Endothelial cell (in vitro differentiated cells): Measurements from ENCODE around the gene PLEKHA3. TPM values are rescaled to one million over a fixed set of nuclear protein-coding genes. Genes with fewer than 3 reads are reported as not detected.

Source experiments
- DNase-seq: peaks from one replicate; pipeline ENCODE4 v3.0.0; 2021; ENCODE audit warnings: low spot score
- H3K27ac Mint-ChIP-seq: one replicate; pipeline ENCODE4 v1.8.0; 2021; ENCODE audit warnings: mixed read lengths, inconsistent platforms; ENCODE audit not compliant: unreplicated experiment
- H3K27me3 Mint-ChIP-seq: one replicate; pipeline ENCODE4 v1.8.0; 2021; ENCODE audit warnings: mild to moderate bottlenecking, moderate library complexity, mixed read lengths, inconsistent platforms; ENCODE audit not compliant: unreplicated experiment
- H3K36me3 Mint-ChIP-seq: one replicate; pipeline ENCODE4 v1.8.0; 2021; ENCODE audit warnings: mild to moderate bottlenecking, low read depth, mixed read lengths, inconsistent platforms; ENCODE audit not compliant: unreplicated experiment
- H3K4me1 Mint-ChIP-seq: one replicate; pipeline ENCODE4 v1.8.0; 2021; ENCODE audit warnings: mild to moderate bottlenecking, mixed read lengths, inconsistent platforms; ENCODE audit not compliant: unreplicated experiment
- H3K4me3 Mint-ChIP-seq: one replicate; pipeline ENCODE4 v1.8.0; 2021; ENCODE audit warnings: mild to moderate bottlenecking, mixed read lengths, inconsistent platforms; ENCODE audit not compliant: unreplicated experiment
- H3K9me3 Mint-ChIP-seq: one replicate; pipeline ENCODE4 v1.8.0; 2021; ENCODE audit warnings: mixed read lengths, inconsistent platforms; ENCODE audit not compliant: unreplicated experiment
- CTCF ChIP-seq: fragments of 200-600 bp; sonication (generic); IDR thresholded peaks from one replicate; pipeline ENCODE4 v1.5.0; 2021; ENCODE audit warnings: antibody characterized with exemption; ENCODE audit not compliant: unreplicated experiment
- long read RNA-seq: library from polyadenylated mRNA; unstranded; transcript quantifications from one replicate; pipeline ENCODE4 v2.0.0, GENCODE V29; 2020; ENCODE audit not compliant: unreplicated experiment
- total RNA-seq: library from RNA; stranded (reverse); fragmentation: NEBNext Ultra II Directional; extraction: Animal tissue kit (Norgen Biotek cat#: 25700); gene quantifications from one replicate; pipeline ENCODE4 v1.2.1, GENCODE V29; 2021; ENCODE audit not compliant: unreplicated experiment

PLEKHA3 gene
- total RNA-seq = 20.4 TPM
- long read RNA-seq, full-length matches to known transcripts = 3 of 3 reads
- long read RNA-seq, partial matches to known transcripts = 0 of 3 reads
- long read RNA-seq, other reads (novel, unspliced or antisense) = 0 of 3 reads

DNA sequence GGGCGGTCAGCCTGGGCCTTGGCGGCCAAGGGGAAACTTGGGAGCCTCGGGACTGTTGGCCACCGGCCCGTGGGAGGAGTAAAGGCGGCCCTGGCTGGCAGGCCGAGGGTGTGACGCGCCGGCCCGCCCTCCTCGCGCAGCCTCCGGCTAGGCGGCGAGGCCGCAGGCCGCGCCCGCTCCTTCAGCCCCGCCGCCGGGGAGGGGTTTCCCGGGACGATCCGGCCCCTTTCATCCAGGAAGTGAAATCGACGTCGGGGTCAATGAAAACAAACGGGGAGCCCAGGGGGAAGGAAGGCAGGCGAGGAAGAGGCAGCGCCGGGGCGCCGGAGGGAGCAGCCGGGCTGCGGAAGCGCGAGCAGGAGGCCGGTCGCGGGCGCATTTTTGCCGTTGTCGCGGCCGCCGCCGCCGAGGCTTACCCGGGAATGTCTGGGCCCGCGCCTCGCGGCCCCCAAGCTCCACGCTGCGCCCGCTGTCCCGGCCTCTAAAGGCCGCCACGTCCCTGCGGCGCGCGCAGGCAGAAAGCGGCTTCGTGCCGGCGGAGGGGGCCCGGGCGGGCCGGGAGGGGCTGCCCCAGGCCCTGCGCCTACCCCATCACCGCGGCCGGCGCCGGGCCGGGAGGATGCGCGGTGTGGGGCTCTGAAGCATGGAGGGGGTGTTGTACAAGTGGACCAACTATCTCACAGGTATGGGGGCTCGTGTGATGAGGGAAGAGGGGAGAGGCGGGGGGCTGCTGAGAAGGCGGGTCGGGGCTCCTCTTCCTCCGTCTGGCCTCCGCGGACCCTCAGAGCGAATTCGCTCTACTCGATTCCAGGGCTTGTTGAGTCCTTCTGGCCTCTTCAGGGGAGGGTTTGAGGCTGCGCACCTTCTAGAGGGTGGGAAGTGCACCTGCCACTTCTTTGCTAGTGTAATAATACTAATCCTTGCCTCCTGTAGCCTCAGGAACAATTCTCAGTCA lies at the start of gene PLEKHA3:
Gene PLEKHA3 (plus strand): TSS at position 231 of the 955 bp plus-strand sequence. CDS start 413 bp downstream, at position 644.
- Mint-ChIP-seq H3K27ac (peak within 1 kb of the TSS; percentile 88), H3K4me3 (peak within 1 kb of the TSS; percentile 97), H3K27me3 (peaks cover 5% of the 10 kb centered on the region), H3K4me1 (peaks cover 14% of the 10 kb centered on the region), H3K36me3 (no peaks in the 10 kb centered on the region), H3K9me3 (no peaks in the 10 kb centered on the region)
- DNase-seq = peak; percentile 89
- TF ChIP-seq CTCF = no peak

- H3K27ac Mint-ChIP-seq = peak overlapping the region; percentile 34
- peaks cover 15% of the 10 kb centered on the region for H3K4me1 Mint-ChIP-seq
Observed at GRCh38 chr2:178436662-178437061, 43.6 kb upstream of the PLEKHA3 start.

DNA sequence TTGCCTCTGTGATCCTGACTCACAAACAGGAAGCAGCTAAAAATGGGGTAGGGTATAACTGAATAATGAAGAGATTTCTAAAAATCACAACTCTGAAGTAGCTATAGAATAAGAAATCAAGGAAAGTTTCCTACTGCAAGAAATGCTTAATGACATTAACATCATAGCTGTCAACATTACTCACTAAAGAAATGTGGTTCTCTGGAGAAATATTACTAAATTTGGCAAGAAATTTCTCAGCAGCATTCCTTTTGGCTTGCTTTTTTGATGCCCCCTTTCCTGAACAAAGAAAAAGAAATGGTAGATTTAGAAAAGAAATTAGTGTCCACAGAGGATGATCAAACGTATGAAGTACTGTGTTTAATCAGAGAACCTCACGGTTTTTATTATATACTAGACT lies 38.8 kb upstream of the PLEKHA3 start:
- Mint-ChIP-seq H3K36me3 (peaks cover 12% of the 10 kb centered on the region), H3K27me3 (no peaks in the 10 kb centered on the region), H3K4me3 (no peak overlapping the region), H3K9me3 (no peaks in the 10 kb centered on the region), H3K4me1 (peaks cover 13% of the 10 kb centered on the region), H3K27ac (no peak overlapping the region)
- DNase-seq = no peak
- no peak for TF ChIP-seq CTCF

More at GRCh38 chr2:178436662-178437061, 43.6 kb upstream of the PLEKHA3 start:
- H3K4me3 Mint-ChIP-seq = no peak overlapping the region
- H3K27me3 Mint-ChIP-seq = no peaks in the 10 kb centered on the region
- DNase-seq = no peak
- TF ChIP-seq CTCF = no peak
- peaks cover 21% of the 10 kb centered on the region for H3K36me3 Mint-ChIP-seq
- H3K9me3 Mint-ChIP-seq = no peaks in the 10 kb centered on the region

GRCh38 chr2:178448968-178449661 lies 31.1 kb upstream of the PLEKHA3 start:
- H3K27ac Mint-ChIP-seq = no peak overlapping the region
- no peak for TF ChIP-seq CTCF
- H3K27me3 Mint-ChIP-seq = peaks cover 4% of the 10 kb centered on the region
- DNase-seq = no peak
- peaks cover 13% of the 10 kb centered on the region for H3K4me1 Mint-ChIP-seq
- H3K36me3 Mint-ChIP-seq = peaks cover 4% of the 10 kb centered on the region
- no peaks in the 10 kb centered on the region for H3K9me3 Mint-ChIP-seq
- H3K4me3 Mint-ChIP-seq = peak overlapping the region; percentile 8
